Left renal pelvis (tissue), 4 donors: ENCODE data around the gene CPN1. TPM values are rescaled to one million over a fixed set of nuclear protein-coding genes. Genes with fewer than 3 reads are reported as not detected.

Experiments used
- DNase-seq, 4 donors: peaks; one replicate each; pipeline ENCODE4 v3.0.0-alpha.2; 2013; ENCODE audit warnings: low read depth in 4 of 4, low spot score in 3 of 4
- polyA plus RNA-seq, 4 donors: library from polyadenylated mRNA; unstranded; fragments of 120-200 nt; gene quantifications; one replicate each; pipeline ENCODE4 v1.2.1, GENCODE V29; 2013; ENCODE audit not compliant: insufficient read length in 4 of 4

Gene CPN1
- polyA plus RNA-seq, 4 donors, result 0.45 to 3.0 (median 2.4) TPM

DNA sequence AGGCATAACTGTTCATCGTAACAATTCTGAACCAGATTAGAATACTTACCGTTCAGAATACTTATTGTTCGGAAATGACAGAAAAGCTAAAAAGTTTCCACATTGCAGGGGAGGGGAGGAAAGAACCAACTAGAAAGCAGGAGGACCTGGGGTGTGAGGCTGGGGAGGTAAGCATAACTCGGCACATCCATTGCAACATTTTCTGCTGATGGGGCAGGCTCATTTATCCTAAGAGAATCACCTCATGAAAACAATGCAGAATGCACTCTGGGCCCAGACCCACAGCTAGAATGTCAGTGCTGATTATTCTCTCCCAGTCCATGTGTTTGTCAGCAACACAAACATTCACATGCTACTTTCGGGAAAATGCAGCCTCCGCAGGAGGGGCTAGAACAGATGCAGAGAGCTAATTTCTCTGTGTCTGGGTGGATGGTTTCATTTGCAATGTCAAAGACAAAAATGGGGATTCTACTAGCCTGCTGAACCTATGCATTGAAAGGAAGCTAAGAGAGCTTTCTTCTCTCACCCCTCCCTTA, 81.5 kb downstream of the CPN1 start:
- no peak for DNase-seq

DNA sequence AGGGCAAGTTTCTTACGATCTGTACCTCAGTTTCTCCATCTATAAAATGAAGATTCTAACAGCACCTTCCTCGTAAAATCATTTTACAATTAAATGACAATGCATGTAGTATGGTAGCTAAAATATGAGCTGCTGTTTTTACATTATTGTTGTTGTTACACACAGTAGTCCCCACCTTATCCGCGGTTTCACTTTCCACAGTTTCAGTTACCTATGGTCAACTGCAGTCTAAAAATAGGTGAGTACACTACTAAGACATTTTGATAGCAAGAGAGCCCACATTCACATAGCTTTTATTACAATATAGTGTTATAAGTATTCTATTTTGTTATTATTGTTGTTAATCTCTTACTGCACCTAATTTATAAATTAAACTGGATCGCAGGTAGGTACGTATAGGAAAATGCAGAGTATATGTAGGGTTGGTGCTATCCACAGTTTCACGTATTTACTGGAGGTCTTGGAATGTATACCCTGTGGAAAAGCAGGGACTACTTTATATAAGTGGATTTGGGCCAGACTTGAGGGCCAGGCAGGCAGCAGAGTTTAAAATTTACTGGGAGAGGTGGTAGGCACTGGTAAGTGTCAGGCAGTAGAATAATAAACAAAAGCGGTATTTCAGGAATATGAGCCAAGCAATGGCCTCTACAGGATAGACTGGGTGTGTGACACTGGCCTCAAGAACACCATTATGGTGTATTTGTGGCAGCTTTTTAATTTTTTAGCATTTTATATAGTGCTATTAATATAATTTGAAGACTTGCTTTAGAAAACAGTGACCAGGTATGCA, 82.2 kb downstream of the CPN1 start:
- DNase-seq, result no peak

DNA sequence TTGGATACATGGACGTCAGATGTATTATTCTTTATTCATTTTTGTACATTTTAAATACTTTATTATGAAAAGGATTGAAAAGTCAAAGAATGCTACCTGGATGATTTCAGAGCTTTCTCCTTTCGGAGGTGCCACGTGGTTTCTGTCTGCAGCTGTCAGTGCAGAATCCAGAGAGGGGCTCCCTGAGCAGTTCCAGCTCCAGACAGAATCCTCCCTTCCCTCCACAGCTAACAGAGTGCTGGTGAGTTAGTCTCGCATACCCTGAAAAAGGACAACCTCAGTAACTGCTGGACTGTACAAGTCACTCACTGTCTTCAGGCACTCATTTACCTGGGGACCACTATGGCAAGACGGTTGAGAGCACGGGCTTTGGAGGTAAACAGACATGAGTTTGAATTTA, 82.8 kb downstream of the CPN1 start:
- DNase-seq, result no peak

DNA sequence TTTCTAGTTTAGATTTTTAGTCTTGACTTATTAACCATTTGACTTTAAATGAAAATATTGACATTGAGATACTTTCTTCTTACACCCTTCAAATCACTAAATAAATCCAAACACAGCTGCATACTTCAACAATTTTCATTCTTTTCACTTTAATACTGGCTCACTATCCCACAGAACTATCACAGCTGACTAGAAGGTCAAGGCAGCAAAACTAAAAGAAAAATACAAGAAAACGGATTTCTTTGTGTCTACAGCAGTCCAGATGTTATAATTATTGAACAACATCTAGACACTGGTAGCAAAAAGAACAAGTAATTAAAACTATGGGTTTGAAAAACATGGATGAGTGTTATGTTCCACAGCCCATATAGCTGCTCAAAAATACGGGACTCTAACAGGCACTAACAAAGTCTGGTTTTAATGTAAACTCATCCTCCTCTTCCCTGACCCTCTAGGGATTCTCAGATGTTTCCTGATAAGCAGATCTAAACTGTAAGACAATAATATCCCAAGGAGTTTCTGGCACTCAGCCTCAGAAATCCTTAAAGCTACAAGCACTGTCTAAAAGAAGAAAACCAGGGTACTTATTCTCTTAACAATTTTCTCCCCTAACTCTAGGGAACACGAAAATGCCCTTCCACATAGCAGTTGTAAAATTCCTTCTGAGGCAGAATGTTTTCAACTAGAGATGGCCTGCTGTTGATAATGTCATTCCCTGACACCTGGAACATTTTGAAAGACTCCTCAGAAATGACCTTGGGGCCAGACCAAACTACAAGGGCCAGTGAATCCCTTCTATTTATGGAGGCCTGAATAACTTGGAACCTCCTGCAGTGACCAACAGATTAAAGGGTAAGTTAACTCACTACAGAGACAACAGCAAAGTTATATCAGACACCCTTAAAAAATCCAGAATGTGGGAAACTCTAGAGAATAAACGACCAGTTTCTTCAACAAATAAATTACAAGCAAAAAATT, 84.7 kb downstream of the CPN1 start:
- no peak for DNase-seq

DNA sequence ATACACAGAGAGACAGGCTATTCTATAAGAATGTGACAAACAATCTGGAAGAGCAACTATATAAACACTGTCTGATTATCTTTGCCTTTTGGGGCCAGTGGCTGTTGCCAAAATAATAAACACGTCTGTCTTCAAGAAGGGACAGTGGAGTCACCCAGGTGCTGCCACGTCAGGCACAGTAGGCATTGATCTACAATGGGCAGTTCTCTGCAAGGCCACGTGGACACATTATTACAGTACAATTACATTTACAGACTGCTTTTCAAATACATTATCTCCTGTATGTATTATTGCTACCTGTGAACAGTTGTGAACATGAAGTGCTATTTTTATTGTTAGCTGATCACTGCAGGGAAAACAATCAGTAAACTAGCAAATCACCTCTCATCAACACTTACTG, 86.0 kb downstream of the CPN1 start:
- DNase-seq, result no peak

DNA sequence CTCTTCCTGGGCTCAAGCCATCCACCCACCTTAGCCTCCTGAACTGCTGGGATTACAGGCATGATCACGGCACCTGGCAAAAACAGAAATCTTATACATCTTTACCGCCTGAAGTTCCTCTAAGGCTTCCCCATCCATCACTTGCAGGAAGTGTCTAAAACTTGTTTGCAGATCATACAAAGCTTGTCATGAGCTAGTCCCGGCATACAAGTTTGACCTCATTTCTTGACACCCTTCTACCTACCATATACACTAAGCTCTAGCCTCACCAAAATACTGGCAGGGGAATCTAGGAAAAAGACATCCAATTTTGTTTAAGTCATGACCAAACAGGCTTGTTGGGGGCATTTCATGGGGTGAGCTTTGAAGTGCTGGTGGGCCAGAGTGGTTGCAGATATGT, 86.4 kb downstream of the CPN1 start:
- DNase-seq, result no peak

DNA sequence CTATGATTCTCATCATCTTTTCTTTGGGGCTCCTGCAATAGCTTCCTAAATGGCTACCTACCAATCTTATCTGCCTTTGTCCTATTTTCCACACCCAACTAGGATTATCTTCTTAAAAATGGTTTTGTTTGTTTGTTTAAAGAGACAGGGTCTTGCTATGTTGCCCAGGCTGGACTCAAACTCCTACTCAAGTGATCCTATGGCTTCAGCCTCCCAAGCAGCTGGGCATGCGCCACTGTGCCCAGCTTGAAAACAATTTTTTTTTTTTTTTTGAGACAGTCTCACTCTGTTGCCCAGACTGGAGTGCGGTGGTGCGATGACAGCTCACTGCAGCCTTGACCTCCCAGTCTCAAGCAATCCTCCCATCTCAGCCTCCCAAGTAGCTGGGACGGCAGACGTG, 86.9 kb downstream of the CPN1 start:
- no peak for DNase-seq

DNA sequence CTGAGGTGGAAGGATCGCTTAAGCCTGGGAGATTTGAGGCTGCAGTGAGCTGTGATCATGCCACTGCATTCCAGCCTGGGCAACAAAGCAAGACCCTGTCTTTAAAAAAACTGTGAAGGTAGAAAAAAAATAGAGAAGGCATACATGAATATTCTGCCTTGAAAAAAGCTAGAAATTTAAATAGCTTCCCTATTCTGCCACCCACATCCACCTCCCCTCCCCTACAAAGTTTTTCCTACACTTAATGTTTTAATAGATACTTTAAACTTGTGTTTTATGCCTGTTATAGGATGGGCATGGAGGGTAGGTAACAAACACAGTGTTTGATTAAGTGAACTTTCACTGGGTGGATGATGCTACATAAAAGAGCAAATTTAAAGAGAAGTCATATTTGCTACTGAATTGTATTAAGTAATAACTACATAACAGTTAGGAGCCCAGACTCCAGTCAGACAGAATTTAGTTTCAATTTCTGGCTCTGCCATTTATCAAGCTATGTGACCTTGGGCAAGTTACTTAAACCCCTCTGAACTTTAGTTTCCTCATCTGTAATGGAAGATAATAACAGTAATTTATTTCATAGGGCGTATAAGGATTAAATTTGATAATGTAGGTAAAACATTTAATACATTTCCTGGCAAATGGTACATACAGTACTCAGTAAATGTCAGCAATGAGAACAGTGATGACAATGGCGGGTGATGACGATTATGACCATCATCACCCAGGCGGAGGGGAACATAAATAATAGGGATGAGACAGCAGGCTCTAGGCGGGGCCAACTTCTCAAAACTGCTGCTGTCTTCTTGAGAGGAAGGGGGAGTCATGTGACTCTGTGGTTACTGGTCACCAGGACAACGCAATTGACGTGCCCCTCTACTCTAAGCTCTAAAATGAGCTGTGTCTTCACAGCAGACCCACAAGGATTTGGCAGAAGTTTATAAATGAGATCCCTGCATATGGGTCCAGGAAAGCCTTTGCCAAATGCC, 87.7 kb downstream of the CPN1 start:
- DNase-seq, result no peak

Other genes starting within 250 kb of the CPN1 start
- 10 to 100 TPM; 22.0 to 38.7 (median 36.9) TPM for gene DNMBP, start 71.9 kb downstream of the CPN1 start, polyA plus RNA-seq
- 10 to 100 TPM; 44.6 to 60.5 (median 55.1) TPM for gene ERLIN1, start 104.2 kb upstream of the CPN1 start, polyA plus RNA-seq
- gene CHUK, start 147.7 kb upstream of the CPN1 start, polyA plus RNA-seq, result 10 to 100 TPM; 22.4 to 30.3 (median 28.0) TPM
- 10 to 100 TPM; 21.5 to 32.5 (median 32.0) TPM for gene CWF19L1, start 185.8 kb upstream of the CPN1 start, polyA plus RNA-seq
- 10 to 100 TPM; 30.3 to 49.8 (median 40.4) TPM for gene BLOC1S2, start 204.8 kb upstream of the CPN1 start, polyA plus RNA-seq
- under 1 TPM in 3 of 4 donors, not detected in 1; 0.29 to 0.93 (median 0.44) TPM for gene PKD2L1, start 248.4 kb upstream of the CPN1 start, polyA plus RNA-seq